CD8-positive, alpha-beta memory T cell (primary cell): ENCODE results near the gene NOL4L. TPM values are rescaled to one million over a fixed set of nuclear protein-coding genes. Genes with fewer than 3 reads are reported as not detected.

Experiments used
- CTCF ChIA-PET: fragments of 350-600 bp; sonication (Branson Sonifier 250); formaldehyde crosslinking; loops from one replicate; lab custom pipeline; 2021; ENCODE audit warnings: antibody characterized with exemption; lab: Charles Lee
- POLR2A ChIA-PET: fragments of 350-600 bp; sonication (Branson Sonifier 250); formaldehyde crosslinking; loops from one replicate; lab custom pipeline; 2021; ENCODE audit warnings: antibody characterized with exemption; lab: Charles Lee
- DNase-seq, 5 donors: peaks; one replicate each; pipeline versions ENCODE4 v3.0.0 to v3.0.0-alpha.2; 2020 to 2022; ENCODE audit warnings: mixed read lengths in 1 of 5
- H3K27ac ChIP-seq: one replicate; pipeline ENCODE4 v1.7.0; 2013; ENCODE audit warnings: low read depth, mild to moderate bottlenecking, low read length, moderate library complexity
- H3K27me3 ChIP-seq: 2 replicates; pipeline ENCODE4 v1.7.0; 2013; ENCODE audit warnings: low read length, mild to moderate bottlenecking; ENCODE audit not compliant: insufficient read depth, poor library complexity, severe bottlenecking
- H3K36me3 ChIP-seq: 2 replicates; pipeline ENCODE4 v1.7.0; 2013; ENCODE audit warnings: mild to moderate bottlenecking, low read length, moderate library complexity; ENCODE audit not compliant: insufficient read depth
- H3K4me1 ChIP-seq: 2 replicates; pipeline ENCODE4 v1.7.0; 2013; ENCODE audit warnings: mild to moderate bottlenecking, low read length, moderate library complexity; ENCODE audit not compliant: insufficient read depth
- H3K4me3 ChIP-seq: 2 replicates; pipeline ENCODE4 v1.7.0; 2013; ENCODE audit warnings: mild to moderate bottlenecking, low read length
- H3K9me3 ChIP-seq: 2 replicates; pipeline ENCODE4 v1.7.0; 2013; ENCODE audit warnings: mild to moderate bottlenecking, low read length
- H3K27ac Mint-ChIP-seq, 8 donors: one replicate each; pipeline ENCODE4 v1.8.0; 2020 to 2021; ENCODE audit warnings: mixed read lengths in 8 of 8, mild to moderate bottlenecking in 6 of 8, inconsistent platforms in 3 of 8, moderate library complexity in 3 of 8
- H3K27me3 Mint-ChIP-seq, 2 donors: one replicate each; pipeline ENCODE4 v1.8.0; 2020 to 2021; ENCODE audit warnings: mixed read lengths in 2 of 2, mild to moderate bottlenecking in 1 of 2, moderate library complexity in 1 of 2
- H3K36me3 Mint-ChIP-seq, 3 donors: one replicate each; pipeline ENCODE4 v1.8.0; 2020 to 2021; ENCODE audit warnings: mixed read lengths in 3 of 3, inconsistent platforms in 1 of 3, mild to moderate bottlenecking in 1 of 3
- H3K4me1 Mint-ChIP-seq, 3 donors: one replicate each; pipeline ENCODE4 v1.8.0; 2020 to 2021; ENCODE audit warnings: mixed read lengths in 3 of 3, inconsistent platforms in 1 of 3, mild to moderate bottlenecking in 1 of 3
- H3K4me3 Mint-ChIP-seq, 7 donors: one replicate each; pipeline ENCODE4 v1.8.0; 2020 to 2021; ENCODE audit warnings: mixed read lengths in 7 of 7, mild to moderate bottlenecking in 6 of 7, moderate library complexity in 4 of 7, inconsistent platforms in 2 of 7
- H3K9me3 Mint-ChIP-seq, 5 donors: one replicate each; pipeline ENCODE4 v1.8.0; 2020 to 2022; ENCODE audit warnings: mixed read lengths in 5 of 5, mild to moderate bottlenecking in 3 of 5, moderate library complexity in 2 of 5, inconsistent platforms in 1 of 5
- polyA plus RNA-seq: library from polyadenylated mRNA; unstranded; fragments of 300-500 nt; fragmentation: Illumina TruSeq; gene quantifications from one replicate; pipeline ENCODE4 v1.2.3, GENCODE V29; 2021
- total RNA-seq, 2 experiments: library from RNA; stranded (reverse); gene quantifications; one replicate each; pipeline ENCODE4 v1.2.3, GENCODE V29; 2021

Gene NOL4L
- total and polyA plus RNA-seq, 3 experiments from 2014 or later, result 15.4 to 19.8 (median 15.8) TPM

- H3K36me3 Mint-ChIP-seq, result peaks cover 0 to 29% (median 4%) of the 10 kb centered on the region in 3 donors
- Histone ChIP-seq H3K27ac (no peak overlapping the region), H3K4me1 (peaks cover 74% of the 10 kb centered on the region), H3K4me3 (no peak overlapping the region), H3K27me3 (no peaks in the 10 kb centered on the region), H3K36me3 (no peaks in the 10 kb centered on the region), H3K9me3 (no peaks in the 10 kb centered on the region)
- ChIA-PET CTCF (interaction anchor here (1.1 to 13.4 kb wide), 2 partner anchors 20 to 109 kb away, joined by 3 to 227 read pairs; no protein-coding TSS in a partner anchor), POLR2A (no interaction called here)
- H3K4me3 Mint-ChIP-seq, result no peak overlapping the region
- no peaks in the 10 kb centered on the region for H3K27me3 Mint-ChIP-seq
- H3K27ac Mint-ChIP-seq, result peak overlapping the region in 7 of 8 donors; percentile 82 to 100 (median 85)
- H3K4me1 Mint-ChIP-seq, result peaks cover 78 to 94% (median 84%) of the 10 kb centered on the region in 3 donors
- no peak for DNase-seq
- H3K9me3 Mint-ChIP-seq, result no peaks in the 10 kb centered on the region
Observed at GRCh38 chr20:32543570-32544259, 41.4 kb downstream of the NOL4L start.

GRCh38 chr20:32542259-32542615, 42.9 kb downstream of the NOL4L start:
- H3K4me3 Mint-ChIP-seq, result peak overlapping the region in 4 of 7 donors; percentile 15 to 66 (median 22)
- Histone ChIP-seq H3K4me1 (peaks cover 76% of the 10 kb centered on the region), H3K27me3 (no peaks in the 10 kb centered on the region), H3K36me3 (no peaks in the 10 kb centered on the region), H3K9me3 (no peaks in the 10 kb centered on the region), H3K27ac (no peak overlapping the region), H3K4me3 (no peak overlapping the region)
- peak overlapping the region; percentile 78 to 100 (median 84) for H3K27ac Mint-ChIP-seq
- H3K36me3 Mint-ChIP-seq, result peaks cover 0 to 23% (median 0%) of the 10 kb centered on the region in 3 donors
- no peak for DNase-seq
- ChIA-PET POLR2A (no interaction called here), CTCF (interaction anchor here (0.6 to 13.4 kb wide), 3 partner anchors 18 to 110 kb away, joined by 3 to 227 read pairs (median 28); no protein-coding TSS in a partner anchor)
- H3K9me3 Mint-ChIP-seq, result no peaks in the 10 kb centered on the region
- H3K27me3 Mint-ChIP-seq, result no peaks in the 10 kb centered on the region
- peaks cover 75 to 91% (median 81%) of the 10 kb centered on the region in 3 donors for H3K4me1 Mint-ChIP-seq

- Mint-ChIP-seq H3K27me3 (peaks cover 0 to 3% of the 10 kb centered on the region in 2 donors), H3K4me1 (peaks cover 74 to 89% (median 79%) of the 10 kb centered on the region in 3 donors), H3K36me3 (peaks cover 0 to 24% (median 0%) of the 10 kb centered on the region in 3 donors), H3K9me3 (no peaks in the 10 kb centered on the region), H3K4me3 (peak overlapping the region in 5 of 7 donors; percentile 1 to 85 (median 51)), H3K27ac (peak overlapping the region; percentile 96 to 100 (median 98))
- H3K9me3 ChIP-seq, result no peaks in the 10 kb centered on the region
- no peaks in the 10 kb centered on the region for H3K36me3 ChIP-seq
- POLR2A ChIA-PET, result interaction anchor here (0.6 to 1.0 kb wide), 2 partner anchors 17 to 154 kb away, joined by 4 to 9 read pairs; no protein-coding TSS in a partner anchor
- CTCF ChIA-PET, result interaction anchor here (0.9 to 13.4 kb wide), 3 partner anchors 15 to 111 kb away, joined by 3 to 227 read pairs (median 28); no protein-coding TSS in a partner anchor
- no peaks in the 10 kb centered on the region for H3K27me3 ChIP-seq
- H3K27ac ChIP-seq, result peak overlapping the region; percentile 73
- peak overlapping the region; percentile 8 for H3K4me3 ChIP-seq
- H3K4me1 ChIP-seq, result peaks cover 75% of the 10 kb centered on the region
- no peak for DNase-seq
Observed at GRCh38 chr20:32541323-32542258, 43.5 kb downstream of the NOL4L start.

GRCh38 chr20:32539817-32540675, 45.1 kb downstream of the NOL4L start:
- no peaks in the 10 kb centered on the region for H3K36me3 ChIP-seq
- DNase-seq, result peak; percentile 54 to 86 (median 71)
- POLR2A ChIA-PET, result interaction anchor here (0.7 to 2.1 kb wide), 4 partner anchors 17 to 55 kb away, joined by 3 to 18 read pairs (median 3); partner anchors contain the start of gene NOL4L
- CTCF ChIA-PET, result interaction anchor here (0.7 to 13.4 kb wide), 17 partner anchors 9 to 114 kb away, joined by 3 to 227 read pairs (median 4); no protein-coding TSS in a partner anchor
- H3K27me3 ChIP-seq, result no peaks in the 10 kb centered on the region
- H3K4me1 ChIP-seq, result peaks cover 85% of the 10 kb centered on the region
- Mint-ChIP-seq H3K27ac (peak overlapping the region; percentile 96 to 100 (median 98)), H3K4me3 (peak overlapping the region; percentile 79 to 92 (median 85)), H3K4me1 (peaks cover 76 to 85% (median 82%) of the 10 kb centered on the region in 3 donors), H3K36me3 (peaks cover 0 to 22% (median 0%) of the 10 kb centered on the region in 3 donors), H3K9me3 (no peaks in the 10 kb centered on the region), H3K27me3 (peaks cover 0 to 3% of the 10 kb centered on the region in 2 donors)
- peak overlapping the region; percentile 73 for H3K27ac ChIP-seq
- H3K9me3 ChIP-seq, result no peaks in the 10 kb centered on the region
- peak overlapping the region; percentile 14 for H3K4me3 ChIP-seq

- H3K36me3 ChIP-seq, result no peaks in the 10 kb centered on the region
- Mint-ChIP-seq H3K27me3 (peaks cover 0 to 3% of the 10 kb centered on the region in 2 donors), H3K27ac (peak overlapping the region; percentile 96 to 100 (median 98)), H3K4me1 (peaks cover 76 to 85% (median 82%) of the 10 kb centered on the region in 3 donors), H3K9me3 (no peaks in the 10 kb centered on the region), H3K4me3 (peak overlapping the region; percentile 79 to 92 (median 85)), H3K36me3 (peaks cover 0 to 17% (median 0%) of the 10 kb centered on the region in 3 donors)
- no peaks in the 10 kb centered on the region for H3K9me3 ChIP-seq
- ChIA-PET POLR2A (interaction anchor here (0.6 to 2.1 kb wide), 5 partner anchors 11 to 268 kb away, joined by 3 to 18 read pairs (median 3); no protein-coding TSS in a partner anchor), CTCF (interaction anchor here (0.7 to 13.4 kb wide), 18 partner anchors 9 to 115 kb away, joined by 3 to 227 read pairs (median 4); no protein-coding TSS in a partner anchor)
- peaks cover 86% of the 10 kb centered on the region for H3K4me1 ChIP-seq
- peak overlapping the region; percentile 14 for H3K4me3 ChIP-seq
- H3K27me3 ChIP-seq, result no peaks in the 10 kb centered on the region
- no peak for DNase-seq
- peak overlapping the region; percentile 73 for H3K27ac ChIP-seq
Observed at GRCh38 chr20:32539026-32539816, 45.9 kb downstream of the NOL4L start.

- Mint-ChIP-seq H3K27ac (peak overlapping the region; percentile 91 to 100 (median 98)), H3K36me3 (peaks cover 0 to 10% (median 0%) of the 10 kb centered on the region in 3 donors), H3K9me3 (no peaks in the 10 kb centered on the region), H3K27me3 (peaks cover 0 to 3% of the 10 kb centered on the region in 2 donors), H3K4me1 (peaks cover 77 to 85% (median 83%) of the 10 kb centered on the region in 3 donors), H3K4me3 (peak overlapping the region; percentile 79 to 92 (median 85))
- no peaks in the 10 kb centered on the region for H3K36me3 ChIP-seq
- H3K4me1 ChIP-seq, result peaks cover 86% of the 10 kb centered on the region
- H3K27ac ChIP-seq, result peak overlapping the region; percentile 73
- peak overlapping the region; percentile 29 for H3K4me3 ChIP-seq
- ChIA-PET POLR2A (interaction anchor here (2.0 to 2.1 kb wide), 2 partner anchors 11 to 15 kb away, joined by 7 to 18 read pairs; no protein-coding TSS in a partner anchor), CTCF (interaction anchor here (1.0 to 13.4 kb wide), 10 partner anchors 13 to 114 kb away, joined by 3 to 227 read pairs (median 4); no protein-coding TSS in a partner anchor)
- no peaks in the 10 kb centered on the region for H3K27me3 ChIP-seq
- H3K9me3 ChIP-seq, result no peaks in the 10 kb centered on the region
- peak; percentile 46 to 67 (median 53) for DNase-seq
Observed at GRCh38 chr20:32538526-32538939, 46.6 kb downstream of the NOL4L start.
